Astrocyte of the cerebellum (primary cell): Measurements from ENCODE around the gene KRT1.

Experiments
- DNase-seq: peaks from one replicate; pipeline ENCODE4 v3.0.0-alpha.2; 2011; ENCODE audit warnings: low read depth
- H3K4me3 ChIP-seq: 2 replicates; pipeline ENCODE4 v1.5.1; 2011; ENCODE audit warnings: mild to moderate bottlenecking, low read depth, low read length, moderate library complexity
- CTCF ChIP-seq: IDR thresholded peaks from 2 replicates; pipeline ENCODE4 v1.5.1; 2012; ENCODE audit warnings: low read length, low read depth, moderate library complexity, mild to moderate bottlenecking; ENCODE audit errors: missing control alignments
- in situ Hi-C: cut with HindIII; loops from 2 replicates; pipeline ENCODE4 v1.10.0; 2017; ENCODE audit warnings: low sequenced_read_pairs

KRT1 gene

GRCh38 chr12:52689936-52690335, 9.7 kb upstream of the KRT1 start:
- DNase-seq, result no peak
- in situ Hi-C loops, result no loop called here
- no peak for TF ChIP-seq CTCF
- no peak overlapping the region for H3K4me3 ChIP-seq

DNA sequence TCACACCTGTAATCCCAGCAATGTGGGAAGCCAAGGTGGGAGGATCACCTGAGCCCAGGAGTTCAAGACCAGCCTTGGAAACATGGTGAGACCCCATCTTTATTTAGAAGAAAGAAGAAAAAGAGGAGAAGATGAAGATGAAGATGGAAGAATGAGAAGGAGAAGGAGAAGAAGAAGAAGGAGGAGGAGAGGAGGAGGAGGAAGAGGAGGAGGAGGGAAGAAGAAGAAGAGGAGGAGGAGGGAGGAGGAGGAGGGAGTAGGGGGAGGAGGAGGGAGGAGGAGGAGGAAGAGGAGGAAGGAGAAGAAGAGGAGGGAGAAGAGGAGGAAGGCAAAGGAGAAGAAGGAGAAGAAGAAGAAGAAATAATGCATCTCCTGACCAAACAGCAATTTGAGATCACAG, 9.0 kb upstream of the KRT1 start:
- TF ChIP-seq CTCF, result no peak
- in situ Hi-C loops, result no loop called here
- H3K4me3 ChIP-seq, result no peak overlapping the region
- DNase-seq, result no peak

DNA sequence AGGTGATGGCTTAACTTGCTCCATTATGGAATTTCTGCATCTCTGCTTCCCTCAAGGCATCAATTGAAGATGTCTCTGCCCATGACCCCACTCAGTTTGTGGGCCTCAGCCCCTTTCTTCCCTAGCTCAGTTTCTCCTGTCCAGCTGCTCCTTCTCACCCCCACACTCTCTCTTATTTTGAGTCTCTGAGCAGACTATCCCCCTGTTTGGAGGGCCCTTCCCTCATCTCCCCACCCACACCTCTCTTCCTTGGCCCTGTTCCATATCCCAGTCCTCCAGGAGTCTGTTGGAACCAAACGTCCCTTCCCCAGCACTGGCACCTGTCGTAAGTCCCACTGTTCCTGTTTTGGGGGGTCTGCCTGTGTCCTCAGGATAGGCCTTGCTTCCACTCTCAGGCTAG, 8.3 kb upstream of the KRT1 start:
- in situ Hi-C loops, result no loop called here
- no peak overlapping the region for H3K4me3 ChIP-seq
- TF ChIP-seq CTCF, result no peak
- no peak for DNase-seq

GRCh38 chr12:52687497-52688385, 7.5 kb upstream of the KRT1 start:
- in situ Hi-C loops, result no loop called here
- no peak for DNase-seq
- H3K4me3 ChIP-seq, result no peak overlapping the region
- TF ChIP-seq CTCF, result no peak

DNA sequence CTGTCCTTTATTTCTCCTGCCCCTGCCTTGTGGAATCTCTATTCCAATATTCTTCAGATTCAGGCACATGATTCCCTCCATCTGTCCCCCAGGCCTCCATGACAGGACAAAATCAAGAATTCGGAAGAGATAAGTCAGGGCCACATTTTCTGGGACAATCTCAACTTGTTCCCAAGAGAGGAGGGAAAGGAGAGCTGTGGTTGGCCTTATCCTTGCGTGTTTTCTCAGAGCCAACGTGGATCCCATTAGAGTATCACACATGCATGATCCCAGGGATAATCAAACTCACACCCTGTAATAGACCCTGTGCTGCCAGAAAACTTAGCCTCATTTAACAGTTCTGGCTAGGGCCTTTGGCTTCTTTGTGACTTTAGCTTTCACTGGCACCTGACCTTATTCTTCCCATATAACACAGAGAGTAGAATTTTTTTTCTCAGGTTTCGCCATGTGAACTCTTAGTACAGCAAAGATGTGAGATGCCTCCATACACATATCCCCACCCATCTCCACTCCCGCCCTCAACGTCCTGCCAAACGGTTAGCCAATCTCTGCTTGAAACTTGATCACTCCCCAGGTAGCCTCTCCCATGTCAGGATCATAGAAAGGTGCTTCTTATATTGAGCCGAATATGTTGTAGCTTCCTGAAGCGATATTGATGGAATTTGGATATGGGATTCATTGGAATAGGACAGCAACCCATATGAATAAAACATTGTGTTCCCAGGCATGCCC, 6.7 kb upstream of the KRT1 start:
- H3K4me3 ChIP-seq, result no peak overlapping the region
- no peak for TF ChIP-seq CTCF
- no peak for DNase-seq
- in situ Hi-C loops, result no loop called here

- no peak overlapping the region for H3K4me3 ChIP-seq
- in situ Hi-C loops, result no loop called here
- no peak for TF ChIP-seq CTCF
- DNase-seq, result no peak
Observed at GRCh38 chr12:52686063-52686462, 5.9 kb upstream of the KRT1 start.
